GM12892 (cell line): ENCODE measurements around the gene FCN3.

Experiments used
- POLR2A ChIP-seq: IDR thresholded peaks from 2 replicates; pipeline ENCODE4 v1.6.1; 2011; ENCODE audit warnings: low read depth, low read length, control low read depth
- POLR2AphosphoS5 ChIP-seq: IDR thresholded peaks from 2 replicates; pipeline ENCODE4 v1.6.1; 2011; ENCODE audit warnings: low read depth, low read length, control low read depth

DNA sequence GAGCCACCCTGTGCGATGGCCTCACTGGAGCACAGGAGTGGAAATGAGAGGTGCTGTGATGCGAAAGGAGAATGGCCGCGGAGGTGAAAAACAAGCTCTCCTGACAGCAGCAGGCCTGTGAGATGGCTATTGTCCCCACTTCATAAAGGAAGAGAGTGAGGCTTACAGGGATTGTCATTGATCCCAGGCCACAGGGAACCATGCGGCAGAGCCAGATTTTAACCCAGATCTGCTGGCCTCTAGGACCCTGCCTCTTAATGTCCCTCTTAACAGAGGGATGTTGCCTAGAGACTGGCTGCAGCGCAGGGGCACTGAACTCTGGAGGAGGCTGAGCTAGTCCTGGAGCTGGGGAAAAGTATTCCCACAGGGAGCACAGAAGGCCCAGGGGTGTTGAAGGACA is 35.9 kb downstream of the FCN3 start:
- TF ChIP-seq POLR2A (no peak), POLR2AphosphoS5 (no peak)
